Body of pancreas (tissue), 4 donors: Measurements from ENCODE around the gene NEIL3. TPM values are rescaled to one million over a fixed set of nuclear protein-coding genes. Genes with fewer than 3 reads are reported as not detected.

ENCODE experiments used
- ATAC-seq: fragments of 150-250 bp; one replicate; pipeline ENCODE4 v1.9.1; 2016
- DNase-seq, 4 donors: peaks; one replicate each; pipeline ENCODE4 v3.0.0-alpha.2; 2019
- H3K27ac ChIP-seq, 4 donors: fragments of 200-600 bp; sonication (generic); 1 replicate in 3 of 4; 2 replicates in 1 of 4; pipeline versions ENCODE4 v1.5.1 to v1.6.1; 2016 to 2019; ENCODE audit warnings: mild to moderate bottlenecking in 1 of 4, mixed read lengths in 1 of 4, moderate library complexity in 1 of 4
- H3K27me3 ChIP-seq, 2 donors: fragments of 200-600 bp; sonication (generic); one replicate each; pipeline ENCODE4 v1.6.0; 2016; ENCODE audit warnings: mild to moderate bottlenecking in 1 of 2
- H3K36me3 ChIP-seq, 2 donors: fragments of 200-600 bp; sonication (generic); replicated peaks in 1 of 2; 2 replicates each; pipeline ENCODE4 v1.5.1; 2016; ENCODE audit warnings: low read depth in 2 of 2; ENCODE audit not compliant: insufficient read depth in 1 of 2
- H3K4me1 ChIP-seq: fragments of 200-600 bp; sonication (generic); one replicate; pipeline ENCODE4 v1.6.0; 2016
- H3K4me3 ChIP-seq, 2 donors: fragments of 200-600 bp; sonication (generic); 1 replicate in 1 of 2; 2 replicates in 1 of 2; pipeline ENCODE4 v1.5.1; 2016 to 2019
- H3K9me3 ChIP-seq, 3 donors: fragments of 200-600 bp; sonication (generic); 1 replicate in 2 of 3; 2 replicates in 1 of 3; pipeline ENCODE4 v1.5.1; 2016
- CTCF ChIP-seq, 7 experiments: fragments of 450-650 bp in 4 of 7; fragments of 200-600 bp in 3 of 7; sonication (generic) in 3 of 7; IDR thresholded peaks; one replicate each; pipeline ENCODE4 v1.5.1; 2016 to 2019; ENCODE audit warnings: antibody characterized with exemption in 7 of 7
- POLR2A ChIP-seq, 3 donors: fragments of 450-650 bp; IDR thresholded peaks; one replicate each; pipeline ENCODE4 v1.6.1; 2016; ENCODE audit warnings: antibody characterized with exemption in 3 of 3, mild to moderate bottlenecking in 2 of 3
- WGBS, 2 donors: methylation state at CpG; one replicate each; pipeline ENCODE4 v1.1.5; 2017; 5-methylcytosine and 5-hydroxymethylcytosine counted together
- intact Hi-C: fragments of 100-400 bp; cut with DNase I; formaldehyde crosslinking; loops from one replicate; pipeline ENCODE4 v1.15.1; 2023
- total RNA-seq, 2 donors: library from RNA; depleted of rRNA; stranded (reverse); fragments of >200 nt; gene quantifications; one replicate each; pipeline ENCODE4 v1.1.0, GENCODE V29; 2016

NEIL3 gene
- total RNA-seq, 2 donors from 2014 or later = not detected

GRCh38 chr4:177371461-177371860 lies 61.8 kb downstream of the NEIL3 start:
- no peaks in the 10 kb centered on the region for H3K36me3 ChIP-seq
- H3K4me3 ChIP-seq = no peak overlapping the region
- H3K27ac ChIP-seq = no peak overlapping the region
- no peaks in the 10 kb centered on the region for H3K4me1 ChIP-seq
- 61 to 63% methylated on average over 4 of the region's 4 CpGs for WGBS, 2 donors
- H3K27me3 ChIP-seq = no peaks in the 10 kb centered on the region
- intact Hi-C loops = no loop called here
- no peak for DNase-seq
- H3K9me3 ChIP-seq = no peaks in the 10 kb centered on the region
- no peak for ATAC-seq
- TF ChIP-seq POLR2A (IDR thresholded peaks at IDR 0.05) (no peak), CTCF (IDR thresholded peaks at IDR 0.05) (no peak)

- intact Hi-C loops = no loop called here
- DNase-seq = no peak
Observed at GRCh38 chr4:177374966-177375365, 65.3 kb downstream of the NEIL3 start.

GRCh38 chr4:177375372-177375771 lies 65.7 kb downstream of the NEIL3 start:
- ATAC-seq (no peak), DNase-seq (no peak)
- TF ChIP-seq CTCF (IDR thresholded peaks at IDR 0.05) (no peak), POLR2A (IDR thresholded peaks at IDR 0.05) (no peak)
- Histone ChIP-seq H3K4me1 (no peaks in the 10 kb centered on the region), H3K36me3 (no peaks in the 10 kb centered on the region), H3K27ac (no peak overlapping the region), H3K27me3 (no peaks in the 10 kb centered on the region), H3K4me3 (no peak overlapping the region), H3K9me3 (no peaks in the 10 kb centered on the region)
- 16 to 27% methylated on average over 3 of the region's 3 CpGs for WGBS, 2 donors
- intact Hi-C loops = no loop called here

More at GRCh38 chr4:177374966-177375365, 65.3 kb downstream of the NEIL3 start:
- ATAC-seq = no peak
- no peak for TF ChIP-seq POLR2A (IDR thresholded peaks at IDR 0.05)
- no peak for TF ChIP-seq CTCF (IDR thresholded peaks at IDR 0.05)
- Histone ChIP-seq H3K27me3 (no peaks in the 10 kb centered on the region), H3K9me3 (no peaks in the 10 kb centered on the region), H3K4me3 (no peak overlapping the region), H3K4me1 (no peaks in the 10 kb centered on the region), H3K36me3 (no peaks in the 10 kb centered on the region), H3K27ac (no peak overlapping the region)
- WGBS, 2 donors = 73% methylated on average over 5 of the region's 5 CpGs

DNA sequence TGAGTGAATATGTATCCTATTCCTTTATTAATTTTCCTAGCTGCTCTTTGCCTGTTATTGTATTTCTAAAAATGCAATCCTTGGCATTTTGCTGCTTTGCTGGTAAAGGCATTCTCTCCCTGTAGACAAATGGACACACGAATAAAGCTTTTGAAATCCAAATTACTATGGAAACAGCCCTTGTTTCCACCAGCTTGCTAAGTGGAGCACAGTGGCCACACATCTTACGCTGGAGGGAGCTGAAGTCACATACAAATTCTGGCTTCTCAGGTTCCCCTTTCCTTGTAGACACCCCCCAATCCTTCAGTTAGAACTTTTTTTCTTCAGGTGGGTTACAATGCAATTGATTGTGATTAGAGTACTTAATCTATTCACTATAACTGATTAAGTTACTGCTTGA lies 66.3 kb downstream of the NEIL3 start:
- no peaks in the 10 kb centered on the region for H3K27me3 ChIP-seq
- ATAC-seq (no peak), DNase-seq (no peak)
- WGBS, 2 donors = 59 to 63% methylated on average over 2 of the region's 2 CpGs
- no peaks in the 10 kb centered on the region for H3K36me3 ChIP-seq
- TF ChIP-seq CTCF (IDR thresholded peaks at IDR 0.05) = no peak
- TF ChIP-seq POLR2A (IDR thresholded peaks at IDR 0.05) = no peak
- H3K27ac ChIP-seq = no peak overlapping the region
- H3K9me3 ChIP-seq = no peaks in the 10 kb centered on the region
- intact Hi-C loops = no loop called here
- H3K4me3 ChIP-seq = no peak overlapping the region
- H3K4me1 ChIP-seq = no peaks in the 10 kb centered on the region

GRCh38 chr4:177380730-177381287 lies 71.1 kb downstream of the NEIL3 start:
- WGBS, 2 donors = 94 to 96% methylated on average over 11 to 17 of the region's 19 CpGs
- Histone ChIP-seq H3K27ac (no peak overlapping the region), H3K27me3 (no peaks in the 10 kb centered on the region), H3K9me3 (no peaks in the 10 kb centered on the region), H3K36me3 (no peaks in the 10 kb centered on the region), H3K4me1 (no peaks in the 10 kb centered on the region), H3K4me3 (no peak overlapping the region)
- no peak for DNase-seq
- ATAC-seq = no peak
- intact Hi-C loops = no loop called here
- TF ChIP-seq POLR2A (IDR thresholded peaks at IDR 0.05) = no peak
- no peak for TF ChIP-seq CTCF (IDR thresholded peaks at IDR 0.05)
